CD4-positive, alpha-beta T cell treated with Interferon gamma for 1 hour (primary cell): Measurements from ENCODE around the gene GNG2.

Experiments used
- DNase-seq: peaks from one replicate; pipeline ENCODE4 v3.0.0-alpha.2; 2020

Gene GNG2

DNA sequence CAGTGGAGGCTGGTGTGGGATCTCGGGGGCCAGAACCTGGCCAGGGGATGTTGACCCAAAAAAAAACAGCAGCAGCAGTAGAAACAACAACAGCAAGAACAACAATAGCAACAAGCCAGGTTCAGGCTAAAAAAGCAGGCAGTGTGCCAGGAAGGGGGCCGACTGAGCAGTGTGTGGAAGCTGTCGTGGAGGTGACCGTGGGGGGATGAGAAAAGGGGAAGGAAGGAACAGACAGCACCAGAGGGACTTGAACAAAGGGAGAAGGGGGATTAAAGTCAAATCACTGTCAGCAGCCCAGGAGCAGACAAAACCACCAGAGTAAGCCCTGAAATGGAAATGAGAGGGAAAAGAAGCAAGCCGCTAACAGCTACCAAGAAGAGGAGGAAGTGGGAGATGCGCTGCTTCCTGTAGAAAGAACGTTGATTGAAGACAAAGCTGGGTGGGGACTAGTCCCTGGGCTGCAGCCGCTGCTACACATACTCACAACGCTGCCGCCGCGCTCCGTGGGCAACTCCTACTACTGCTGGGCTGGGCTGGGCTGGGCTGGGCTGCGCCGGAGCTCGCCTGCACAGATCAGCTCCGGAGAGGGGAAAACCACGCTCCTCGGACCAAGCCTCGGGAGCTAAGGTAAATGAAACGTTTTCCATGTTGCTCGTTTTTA, at the start of gene GNG2:
TSS of gene GNG2 (plus strand) at position 449 of the 661 bp plus-strand sequence. CDS start 90,067 bp downstream, outside the sequence.
- peak; percentile 85 for DNase-seq

DNA sequence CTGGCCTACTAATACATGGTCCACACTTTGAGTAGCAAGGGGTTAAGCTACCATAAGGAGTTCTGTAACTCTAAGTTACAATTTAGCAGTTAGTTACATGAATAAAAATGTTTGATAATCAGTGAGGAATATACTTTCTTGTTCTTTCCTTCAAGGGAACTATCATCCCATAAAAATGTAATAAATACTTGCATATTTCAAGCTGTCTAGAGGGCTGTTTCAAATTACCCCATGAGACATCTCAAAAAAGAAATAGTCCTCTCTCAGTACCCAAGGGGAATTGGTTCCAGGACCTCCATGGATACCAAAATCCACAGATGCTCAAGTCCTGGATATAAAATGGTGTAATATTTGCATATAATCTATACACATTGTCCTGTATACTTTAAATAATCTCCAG, 48.7 kb upstream of the GNG2 start:
- DNase-seq = no peak

DNA sequence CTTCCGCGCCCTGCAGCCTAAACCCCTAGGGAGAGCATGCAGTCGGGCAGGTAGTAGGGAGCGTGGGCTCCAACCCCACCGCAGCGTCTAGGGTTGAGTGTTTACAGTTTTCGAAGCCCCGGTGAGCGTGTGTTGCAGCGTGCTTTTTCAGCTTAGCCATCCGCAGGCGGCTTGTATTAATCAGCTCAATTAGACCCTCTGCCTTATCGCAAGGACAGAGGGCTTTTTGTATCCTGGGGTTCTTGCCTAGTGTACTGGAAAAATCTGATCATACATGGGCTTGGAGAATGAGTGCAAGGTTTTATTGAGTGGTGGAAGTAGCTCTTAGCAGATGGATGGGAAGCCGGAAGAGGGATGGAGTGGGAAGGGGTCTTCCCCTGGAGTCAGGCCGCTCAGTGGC, 44.4 kb upstream of the GNG2 start:
- DNase-seq = no peak

DNA sequence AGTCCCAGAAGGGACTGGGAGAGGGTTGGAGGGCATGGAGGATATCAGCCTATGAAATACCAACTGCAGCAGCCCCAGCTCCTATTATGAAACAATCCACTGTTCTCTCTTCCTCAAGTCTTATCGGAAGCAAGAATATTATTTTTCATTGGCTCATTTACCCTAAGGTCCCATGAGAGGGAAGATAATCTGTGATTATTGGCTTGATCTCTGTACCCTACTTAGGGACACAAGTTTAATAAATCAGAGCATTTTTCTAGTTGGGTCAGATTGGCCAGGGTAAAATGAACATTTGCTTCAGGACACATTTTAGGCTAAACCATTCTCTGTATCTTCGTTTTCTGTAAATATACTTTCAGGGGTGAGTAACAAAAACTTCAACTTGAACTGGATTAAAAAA, 43.1 kb upstream of the GNG2 start:
- DNase-seq = no peak

DNA sequence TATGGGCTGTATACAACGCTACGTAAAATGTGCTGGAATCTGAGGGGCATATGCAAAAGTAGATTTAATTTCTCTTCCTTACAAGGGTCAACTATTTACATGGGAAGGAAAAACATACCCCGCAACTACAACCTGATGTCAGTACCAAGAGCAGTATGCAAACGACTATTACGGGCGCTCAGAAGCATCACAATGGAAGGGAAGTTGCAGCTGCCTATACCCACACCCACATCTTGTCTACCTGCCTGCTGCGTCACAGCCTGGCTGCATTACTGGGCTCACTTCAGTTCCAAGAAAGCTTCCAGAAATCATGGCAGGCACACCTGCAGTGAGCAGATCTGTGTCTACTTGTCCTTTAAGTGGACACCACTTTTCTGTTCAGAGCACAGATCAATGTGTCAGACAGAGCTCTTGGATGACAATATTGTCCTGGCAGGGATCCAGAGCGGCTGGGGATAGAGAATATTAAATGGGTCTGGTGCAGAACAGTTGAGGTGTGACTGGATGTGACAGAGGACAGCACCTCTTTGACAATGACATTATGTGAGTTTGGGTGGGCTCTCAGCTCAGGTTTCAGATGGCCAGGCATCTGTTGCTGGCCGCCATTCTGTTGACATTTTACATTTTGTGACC, 41.5 kb upstream of the GNG2 start:
- no peak for DNase-seq

DNA sequence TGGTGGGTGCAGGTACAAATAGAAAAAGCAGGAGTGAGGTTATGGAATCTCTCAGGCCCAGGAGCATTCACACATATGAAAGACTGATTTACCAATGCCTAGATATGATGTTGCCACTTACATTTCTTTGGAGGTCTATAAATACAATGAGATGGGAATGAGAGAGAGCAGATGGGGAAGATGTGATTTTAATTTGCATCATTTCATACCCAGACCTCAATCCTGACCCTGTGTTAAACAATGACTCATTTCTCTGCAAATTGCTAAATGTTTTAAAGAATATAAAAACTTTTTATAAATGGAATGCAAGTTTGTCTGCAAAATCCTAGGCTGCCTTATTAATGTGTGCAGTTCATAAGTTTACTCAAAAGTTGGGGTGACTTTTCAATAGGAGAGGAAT, 38.6 kb upstream of the GNG2 start:
- DNase-seq = no peak

DNA sequence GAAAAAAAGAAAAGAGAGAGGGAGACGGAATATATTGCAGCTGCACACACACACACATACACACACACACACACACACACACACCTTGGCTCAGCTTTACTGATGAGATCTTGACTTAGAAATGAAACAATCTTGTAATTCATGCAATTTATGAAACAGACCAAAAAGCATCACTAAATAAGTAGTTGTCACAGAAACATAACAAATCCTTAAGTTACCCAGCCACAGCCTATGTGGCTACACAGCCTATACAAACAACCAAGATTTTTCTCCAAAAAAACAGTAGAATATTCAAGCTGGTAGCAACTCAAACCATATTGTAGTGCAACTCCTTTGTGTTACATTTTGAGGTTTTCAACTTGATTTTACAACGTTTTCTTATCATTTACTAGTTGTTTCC, 37.9 kb upstream of the GNG2 start:
- no peak for DNase-seq

DNA sequence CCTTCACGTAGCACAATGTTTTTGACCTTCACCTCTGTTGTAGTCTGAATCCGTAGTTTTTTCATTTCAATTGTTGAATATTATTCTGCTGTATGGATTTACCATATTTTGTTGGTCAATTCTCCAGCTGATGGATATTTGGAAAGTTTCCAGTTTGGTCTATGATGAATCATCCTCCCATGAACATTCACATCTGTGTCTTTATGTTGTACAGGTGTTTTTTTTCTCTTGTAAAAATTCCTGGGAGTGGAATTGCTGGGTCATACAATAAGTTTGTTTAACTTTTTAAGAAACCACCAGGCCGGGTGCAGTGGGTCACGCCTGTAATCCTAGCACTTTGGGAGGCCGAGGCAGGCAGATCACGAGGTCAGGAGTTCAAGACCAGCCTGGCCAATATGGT, 36.7 kb upstream of the GNG2 start:
- DNase-seq = no peak

DNA sequence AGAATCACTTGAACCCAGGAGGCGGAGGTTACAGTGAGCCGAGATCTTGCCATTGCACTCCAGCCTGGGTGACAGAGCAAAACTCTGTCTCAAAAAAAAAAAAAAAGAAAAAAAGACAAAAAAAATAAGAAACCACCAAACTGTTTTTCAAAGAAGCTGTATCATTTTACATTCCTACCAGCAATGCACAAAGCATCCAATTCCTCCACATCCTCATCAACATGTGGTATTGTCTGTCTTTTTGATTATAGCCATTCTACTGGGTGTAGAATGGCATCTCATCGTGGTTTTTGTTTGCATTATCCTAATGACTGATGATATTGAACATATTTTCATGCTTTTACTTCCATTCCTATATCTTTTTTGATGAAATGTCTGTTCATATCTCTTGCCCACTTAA, 36.2 kb upstream of the GNG2 start:
- DNase-seq = no peak

DNA sequence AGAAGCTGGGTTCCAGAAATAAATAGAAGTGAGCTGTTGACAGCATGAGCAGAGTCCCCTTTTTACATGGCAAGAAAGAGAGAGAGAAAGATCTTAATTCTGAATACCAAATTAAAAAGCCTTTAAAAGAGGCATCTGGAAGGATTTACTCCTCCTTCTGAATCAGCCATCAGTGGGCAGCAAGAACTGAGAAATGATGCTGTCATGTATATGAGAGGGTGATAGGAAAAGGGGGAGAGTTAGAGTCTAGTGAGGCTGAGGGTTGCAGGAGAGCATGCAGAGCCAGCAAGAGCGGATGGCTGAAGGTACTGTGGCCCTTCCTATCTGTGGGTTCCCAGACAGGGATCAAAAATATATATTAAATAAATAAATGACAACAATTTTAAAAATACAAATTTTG, 34.5 kb upstream of the GNG2 start:
- DNase-seq = no peak

DNA sequence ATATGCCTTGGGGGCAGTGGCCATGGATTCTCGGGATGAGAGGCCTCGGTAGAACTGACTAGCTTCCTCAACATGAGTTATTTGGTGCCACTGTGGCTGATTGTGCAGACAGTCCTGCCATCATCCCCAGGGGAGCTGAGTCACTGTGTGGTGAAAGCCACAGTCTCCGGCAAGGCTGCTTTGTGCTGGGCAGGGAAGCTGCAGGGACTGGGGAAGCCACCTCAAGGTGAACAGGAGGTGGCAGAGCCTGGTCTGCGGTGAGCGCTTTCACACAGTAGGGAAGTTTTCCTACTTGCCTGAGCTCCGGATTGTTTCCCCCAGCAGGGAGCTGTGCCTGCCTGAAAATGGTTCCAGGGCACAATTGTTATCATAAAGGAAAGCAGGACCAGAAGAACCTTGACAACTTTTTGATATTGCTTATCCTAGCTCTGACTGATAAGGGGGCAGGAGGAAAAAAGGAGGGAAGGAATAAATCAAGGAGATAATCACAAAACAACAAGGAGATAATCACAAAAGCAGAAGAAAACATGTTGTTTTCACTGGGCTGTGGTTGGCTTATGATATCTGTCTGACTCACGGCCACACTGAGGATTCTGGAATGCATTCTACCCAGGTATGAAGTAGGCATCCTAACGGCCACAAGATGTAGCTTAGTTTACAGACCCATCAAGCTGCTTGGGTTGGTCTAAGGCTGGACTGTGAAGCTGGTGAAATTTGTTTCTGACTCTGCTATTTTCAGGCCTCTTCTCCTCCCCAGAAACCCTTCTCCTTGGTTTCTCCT, 32.2 kb upstream of the GNG2 start:
- DNase-seq = peak; percentile 70

DNA sequence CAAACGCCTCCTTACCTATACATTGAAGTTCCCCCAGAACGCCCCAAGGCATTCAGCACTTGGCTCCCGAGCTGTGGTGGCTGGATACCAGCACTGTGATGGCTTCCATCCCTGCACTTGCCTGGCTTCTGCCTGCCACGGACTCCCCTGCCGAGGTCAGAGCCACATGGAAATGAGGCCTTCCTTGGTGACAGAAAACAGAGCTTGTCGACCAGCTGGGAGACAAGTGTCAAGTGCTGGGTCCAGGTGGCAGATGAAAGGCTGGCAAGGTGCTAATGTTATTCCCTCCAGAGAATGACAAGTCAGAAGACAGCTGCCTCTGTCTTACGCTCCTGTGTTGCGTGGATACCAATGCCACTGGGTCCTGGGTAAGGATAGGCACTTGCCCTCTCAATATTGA, 26.2 kb upstream of the GNG2 start:
- no peak for DNase-seq

DNA sequence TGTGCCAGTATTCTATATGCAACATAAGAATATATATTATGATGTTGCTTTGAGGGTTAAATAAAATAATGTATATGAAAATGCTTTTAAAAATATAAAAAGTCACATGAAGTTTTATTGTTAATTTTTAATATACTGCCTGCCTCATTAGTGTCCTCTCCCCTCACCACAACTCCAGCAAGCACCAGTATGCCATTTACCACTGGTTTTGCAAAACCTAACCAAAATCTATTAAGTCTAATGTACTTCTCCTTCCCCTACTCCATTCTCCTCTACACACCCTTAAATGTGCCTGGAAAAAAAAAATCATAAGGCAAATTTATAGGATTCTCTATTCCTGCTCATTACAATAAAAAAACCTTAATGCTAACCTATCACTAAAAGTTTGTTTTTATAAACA, 24.0 kb upstream of the GNG2 start:
- DNase-seq = no peak

DNA sequence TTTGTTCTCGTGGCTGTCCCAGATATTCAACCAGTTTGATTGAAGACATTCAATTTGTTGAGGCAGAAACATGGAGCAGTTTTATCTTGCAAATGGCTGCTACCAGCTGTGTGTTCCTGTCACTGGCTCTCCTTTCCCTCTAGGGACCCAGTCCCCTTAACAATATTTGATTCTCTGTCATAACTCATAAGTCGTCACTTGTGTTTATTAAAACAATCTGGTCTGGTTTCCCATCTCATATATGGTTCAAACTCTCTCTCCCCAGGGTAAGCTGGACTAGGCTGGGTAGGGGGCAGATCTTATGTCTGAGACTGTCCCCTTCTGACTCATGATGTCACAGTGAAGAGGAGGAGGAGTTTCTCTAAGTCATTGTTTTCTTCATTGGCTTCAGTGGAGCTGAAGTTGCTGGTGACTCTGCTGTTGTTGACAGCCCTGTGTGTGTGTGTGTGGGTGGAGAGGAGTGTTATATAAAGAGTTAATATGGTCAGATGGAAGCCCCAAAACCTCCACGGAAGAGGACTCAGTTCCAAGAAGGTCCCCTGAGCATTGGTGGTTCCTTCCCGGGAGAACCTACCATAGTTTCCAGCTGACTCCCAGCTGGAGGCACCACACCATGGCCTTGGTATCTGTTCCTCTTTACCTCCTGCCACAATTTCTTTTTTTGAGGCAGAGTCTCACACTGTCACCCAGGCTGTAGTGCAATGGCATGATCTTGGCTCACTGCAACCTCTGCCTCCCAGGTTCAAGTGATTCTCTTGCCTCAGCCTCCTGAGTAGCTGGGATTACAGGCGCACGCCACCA, 16.1 kb upstream of the GNG2 start:
- peak; percentile 63 for DNase-seq

DNA sequence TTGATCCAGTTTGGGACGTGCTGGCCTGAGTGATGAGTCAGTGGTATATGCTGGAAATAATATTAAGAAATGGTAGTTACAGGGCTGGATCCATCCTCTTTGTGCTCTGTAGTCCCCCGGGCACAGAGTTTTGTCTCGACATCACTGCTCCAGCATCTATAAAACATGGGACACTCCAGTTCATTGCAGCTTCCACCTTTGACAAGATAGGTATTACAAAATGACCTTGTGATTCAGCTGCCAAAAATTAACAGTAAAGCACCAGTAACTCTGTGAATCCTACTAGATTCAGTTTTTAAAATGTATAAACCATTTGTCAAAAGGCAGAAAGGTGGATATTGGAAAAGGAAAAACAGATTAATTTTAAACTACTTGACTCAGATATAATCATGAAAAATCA, 14.6 kb upstream of the GNG2 start:
- DNase-seq = no peak

DNA sequence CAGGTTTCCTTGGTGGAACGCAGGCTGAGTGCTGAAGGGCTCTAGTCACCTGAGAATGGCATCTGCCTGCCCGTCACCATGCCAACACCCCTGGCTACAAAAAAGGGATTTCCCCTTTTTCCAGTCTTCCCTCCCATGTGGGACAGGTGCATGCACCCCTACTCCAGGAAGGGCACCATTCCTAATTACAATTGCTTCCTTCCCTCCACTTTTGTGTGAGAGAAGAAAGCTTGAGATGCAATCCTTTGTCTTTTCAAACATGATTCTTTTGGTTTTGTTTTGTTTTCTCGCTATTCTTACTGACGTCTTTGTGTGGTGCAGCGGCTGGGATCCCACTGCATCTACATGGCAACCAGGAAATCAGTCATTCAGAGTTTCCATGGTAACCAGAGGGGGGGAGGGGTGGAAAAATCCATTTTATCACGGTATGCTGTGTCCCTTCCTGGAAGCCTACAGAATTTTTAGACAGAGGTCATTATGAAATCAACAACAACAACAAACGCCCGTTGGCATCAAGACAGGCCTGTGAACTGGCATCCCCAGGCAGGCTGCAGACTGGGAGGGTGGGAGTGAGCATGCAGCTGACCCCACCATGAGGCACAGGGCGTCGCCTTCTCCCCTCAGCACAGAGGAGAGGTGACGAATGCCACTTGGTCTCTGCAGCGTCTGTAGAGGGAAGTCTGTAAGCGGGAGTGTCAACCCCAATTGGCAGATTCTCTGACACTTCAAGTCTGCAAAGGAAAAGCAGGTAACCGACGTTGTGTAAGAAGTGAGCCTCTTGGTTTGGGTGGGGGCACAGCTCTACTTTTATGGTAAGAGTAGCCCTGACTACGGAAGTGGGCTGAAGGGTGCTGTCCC, 13.6 kb upstream of the GNG2 start:
- DNase-seq = peak; percentile 96

DNA sequence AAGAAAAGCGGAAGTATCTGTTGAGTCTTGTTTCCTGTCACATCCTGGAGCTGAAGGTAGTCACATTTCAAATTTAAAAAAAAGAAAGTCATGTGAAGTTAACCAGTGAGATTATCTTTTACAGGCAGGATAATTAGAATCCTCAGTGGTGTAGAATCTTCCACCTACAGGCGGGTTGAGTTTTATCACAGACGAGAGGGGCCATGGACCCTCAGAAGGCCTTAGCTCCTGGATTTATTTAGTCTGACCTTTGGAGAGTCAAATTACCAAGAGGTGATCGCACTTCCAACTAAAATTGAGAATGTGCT, 13.0 kb upstream of the GNG2 start:
- DNase-seq = no peak

DNA sequence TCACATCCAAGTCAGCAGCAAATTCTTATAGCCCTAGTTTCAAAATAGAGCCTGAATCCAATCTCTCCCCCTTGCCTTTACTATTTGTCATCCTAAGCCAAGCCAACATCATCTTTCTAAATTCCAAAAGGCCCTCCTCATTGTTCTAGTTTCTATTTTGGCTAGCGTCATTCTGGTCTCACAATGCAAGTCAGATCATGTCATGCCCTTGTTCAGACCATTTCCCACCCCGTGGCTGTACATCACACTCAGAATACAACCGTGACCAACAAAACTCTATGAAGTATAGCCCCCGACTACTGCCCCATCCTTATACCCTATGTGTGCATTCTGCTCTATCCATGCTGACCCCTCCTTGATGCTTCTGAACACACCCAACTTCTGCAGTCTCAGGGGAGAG, 12.3 kb upstream of the GNG2 start:
- DNase-seq = no peak

DNA sequence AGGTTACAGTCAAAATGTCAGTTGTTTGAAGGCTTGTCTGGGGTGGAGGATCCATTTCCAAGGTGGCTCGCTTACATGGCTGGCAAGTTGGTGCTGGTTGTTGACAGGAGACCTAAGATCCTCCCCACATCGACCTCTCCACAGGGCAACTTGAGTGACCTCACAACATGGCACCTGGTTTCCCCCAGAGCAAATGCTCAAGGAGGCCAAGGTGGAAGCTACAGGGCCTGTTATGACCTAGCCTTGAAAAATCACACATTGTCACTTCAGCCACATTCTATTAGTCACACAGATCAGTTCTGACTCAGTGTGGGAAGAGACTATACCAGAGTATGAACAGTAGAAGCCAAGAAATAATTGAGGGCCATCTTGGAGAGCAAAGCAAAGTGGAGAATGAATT, 11.3 kb upstream of the GNG2 start:
- peak; percentile 33 for DNase-seq

DNA sequence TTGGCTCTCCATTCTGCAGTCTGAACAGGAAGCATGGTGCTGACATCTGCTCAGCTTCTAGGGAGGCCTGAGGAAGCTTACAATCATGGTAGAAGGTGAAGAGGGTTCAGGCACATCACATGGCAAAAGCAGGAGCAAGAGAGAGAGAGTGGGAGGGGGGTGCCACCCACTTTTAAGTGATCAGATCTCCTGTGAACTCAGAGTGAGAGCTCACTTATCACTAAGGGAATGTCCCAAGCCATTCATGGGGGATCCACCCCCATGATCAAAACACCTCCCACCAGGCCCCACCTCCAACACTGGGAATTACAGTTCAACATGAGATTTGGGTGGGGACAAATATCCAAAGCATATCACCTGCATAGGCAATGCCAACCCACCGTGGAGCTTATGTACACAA, 9.8 kb upstream of the GNG2 start:
- no peak for DNase-seq

DNA sequence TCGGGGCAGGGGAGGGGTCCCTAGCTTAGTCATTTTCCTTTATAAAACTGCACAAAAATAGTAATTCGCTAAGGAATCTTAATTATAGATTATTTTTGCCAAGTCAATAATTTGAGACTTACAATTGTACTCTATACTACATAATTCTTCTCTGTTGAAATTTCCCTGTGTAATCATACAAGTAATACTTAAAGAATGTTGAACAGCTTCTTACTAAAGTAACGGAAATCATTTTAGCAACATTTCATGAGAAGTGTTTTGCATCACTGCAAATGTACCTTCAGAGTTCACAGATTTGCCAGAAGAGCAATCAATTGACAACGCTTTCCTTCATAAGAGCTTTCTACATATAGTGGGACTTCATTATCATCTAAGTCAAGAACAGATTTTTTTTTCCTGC, 7.9 kb upstream of the GNG2 start:
- no peak for DNase-seq

DNA sequence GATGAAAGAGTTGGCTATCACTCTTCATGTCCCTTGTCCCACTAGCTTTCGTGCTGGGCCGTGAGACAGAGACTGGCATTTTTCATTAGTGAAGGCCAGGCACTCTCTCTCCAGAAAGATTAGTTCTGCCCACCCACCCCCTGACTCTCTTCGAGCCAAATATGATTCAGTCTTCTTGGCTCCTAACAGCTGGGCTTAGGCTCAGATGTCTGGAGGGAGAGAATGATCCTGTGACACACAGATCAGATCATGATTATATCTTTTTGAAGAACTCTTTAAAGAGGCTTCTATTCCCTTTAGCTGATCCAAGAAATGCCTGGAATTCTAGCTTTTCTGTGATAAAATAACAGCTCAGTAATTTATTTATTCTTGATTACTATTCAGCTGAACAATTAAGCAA, 5.2 kb upstream of the GNG2 start:
- no peak for DNase-seq
